CD4-positive, alpha-beta memory T cell (primary cell): ENCODE results near the gene NUB1. TPM values are rescaled to one million over a fixed set of nuclear protein-coding genes. Genes with fewer than 3 reads are reported as not detected.

Experiments used
- CTCF ChIA-PET: fragments of 350-600 bp; sonication (Branson Sonifier 250); formaldehyde crosslinking; loops from one replicate; lab custom pipeline; 2021; ENCODE audit warnings: inconsistent platforms; ENCODE audit not compliant: partially characterized antibody; lab: Charles Lee
- POLR2A ChIA-PET: fragments of 350-600 bp; sonication (Branson Sonifier 250); formaldehyde crosslinking; loops from one replicate; lab custom pipeline; 2021; ENCODE audit not compliant: partially characterized antibody; lab: Charles Lee
- DNase-seq, 5 donors: peaks; one replicate each; pipeline versions ENCODE4 v3.0.0 to v3.0.0-alpha.2; 2020 to 2022; ENCODE audit warnings: mixed read lengths in 1 of 5
- H3K27ac ChIP-seq: one replicate; pipeline ENCODE4 v1.7.0; 2013; ENCODE audit warnings: low read depth, low read length
- H3K27me3 ChIP-seq: 2 replicates; pipeline ENCODE4 v1.7.0; 2013; ENCODE audit warnings: mild to moderate bottlenecking, low read length, moderate library complexity; ENCODE audit not compliant: insufficient read depth
- H3K36me3 ChIP-seq: 2 replicates; pipeline ENCODE4 v1.7.0; 2013; ENCODE audit warnings: mild to moderate bottlenecking, low read length, moderate library complexity; ENCODE audit not compliant: insufficient read depth
- H3K4me1 ChIP-seq: 2 replicates; pipeline ENCODE4 v1.7.0; 2013; ENCODE audit warnings: mild to moderate bottlenecking, low read length, moderate library complexity; ENCODE audit not compliant: insufficient read depth
- H3K4me3 ChIP-seq, 2 donors: one replicate each; pipeline ENCODE4 v1.7.0; 2013; ENCODE audit warnings: low read length in 2 of 2, mild to moderate bottlenecking in 1 of 2
- H3K9me3 ChIP-seq, 2 donors: one replicate each; pipeline ENCODE4 v1.7.0; 2013; ENCODE audit warnings: low read length in 2 of 2, control low read depth in 1 of 2; ENCODE audit not compliant: control insufficient read depth in 1 of 2
- H3K27ac Mint-ChIP-seq, 7 donors: one replicate each; pipeline ENCODE4 v1.8.0; 2020 to 2021; ENCODE audit warnings: mixed read lengths in 7 of 7, mild to moderate bottlenecking in 6 of 7, inconsistent platforms in 3 of 7, moderate library complexity in 3 of 7
- H3K27me3 Mint-ChIP-seq, 2 donors: one replicate each; pipeline ENCODE4 v1.8.0; 2020 to 2021; ENCODE audit warnings: mixed read lengths in 2 of 2
- H3K36me3 Mint-ChIP-seq, 2 donors: one replicate each; pipeline ENCODE4 v1.8.0; 2020 to 2021; ENCODE audit warnings: mixed read lengths in 2 of 2, inconsistent platforms in 1 of 2, mild to moderate bottlenecking in 1 of 2
- H3K4me1 Mint-ChIP-seq, 4 donors: one replicate each; pipeline ENCODE4 v1.8.0; 2020 to 2021; ENCODE audit warnings: mixed read lengths in 4 of 4, mild to moderate bottlenecking in 1 of 4
- H3K4me3 Mint-ChIP-seq, 8 donors: one replicate each; pipeline ENCODE4 v1.8.0; 2020 to 2021; ENCODE audit warnings: mixed read lengths in 8 of 8, mild to moderate bottlenecking in 7 of 8, moderate library complexity in 6 of 8, inconsistent platforms in 3 of 8
- H3K9me3 Mint-ChIP-seq, 8 donors: one replicate each; pipeline ENCODE4 v1.8.0; 2020 to 2021; ENCODE audit warnings: mixed read lengths in 8 of 8, mild to moderate bottlenecking in 5 of 8, inconsistent platforms in 3 of 8, moderate library complexity in 1 of 8
- intact Hi-C: fragments of 100-400 bp; cut with micrococcal nuclease; formaldehyde crosslinking; loops from one replicate; pipeline ENCODE4 v1.15.1; 2023
- polyA plus RNA-seq, 2 donors: library from polyadenylated mRNA; unstranded; fragments of 300-500 nt; fragmentation: Illumina TruSeq; gene quantifications; one replicate each; pipeline ENCODE4 v1.2.3, GENCODE V29; 2021
- total RNA-seq, 2 experiments: library from RNA; stranded (reverse); gene quantifications; one replicate each; pipeline ENCODE4 v1.2.3, GENCODE V29; 2021

The NUB1 gene
- total and polyA plus RNA-seq, 4 experiments from 2014 or later, result 50.1 to 119 (median 96.4) TPM

DNA sequence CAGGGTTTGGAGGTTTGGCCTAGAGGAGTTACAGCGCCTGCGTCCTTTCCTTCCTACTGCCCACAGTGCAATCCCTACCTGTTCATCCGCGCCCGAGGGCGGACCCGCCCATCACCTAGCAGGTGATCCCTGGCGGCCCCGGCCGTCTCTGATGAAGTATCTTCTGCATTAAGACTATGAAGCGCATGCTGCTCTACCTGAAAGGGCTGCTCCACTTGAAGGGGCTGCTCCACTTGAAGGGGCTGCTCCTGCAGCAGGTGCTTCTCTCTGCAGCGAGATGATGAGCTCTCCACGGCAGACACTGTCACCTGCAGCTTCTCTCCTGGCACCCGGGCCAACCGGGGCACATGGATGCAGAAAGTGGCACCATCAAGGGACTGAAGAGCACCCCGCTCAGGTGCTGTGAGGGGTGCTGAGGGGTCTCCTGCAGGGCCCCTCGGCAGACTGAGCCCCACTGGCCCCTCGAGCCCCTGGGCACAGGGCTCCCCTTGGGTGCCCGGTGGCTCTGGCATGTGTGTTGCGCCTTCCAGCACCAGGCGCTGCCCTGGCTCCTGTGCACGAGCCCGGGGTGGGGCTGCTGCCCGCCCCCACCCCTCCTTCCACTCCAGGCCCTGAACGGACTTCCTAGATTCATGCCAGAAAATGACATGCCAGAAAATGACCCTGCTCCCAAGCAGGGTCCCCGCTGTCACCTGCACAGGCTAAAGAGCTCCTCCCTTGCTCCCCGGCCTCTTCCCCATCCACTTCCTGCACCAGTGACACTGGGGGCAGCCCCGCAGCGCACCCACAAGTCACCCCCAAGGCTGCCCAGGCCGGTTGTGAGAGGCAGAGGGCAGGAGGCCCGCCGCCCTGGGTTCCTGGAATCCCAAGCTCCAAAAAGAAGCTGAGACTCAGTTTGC lies 38.8 kb downstream of the NUB1 start:
- Histone ChIP-seq H3K4me3 (no peak overlapping the region), H3K9me3 (no peaks in the 10 kb centered on the region), H3K27me3 (peaks cover 6% of the 10 kb centered on the region), H3K27ac (peak overlapping the region; percentile 60), H3K4me1 (peaks cover 16% of the 10 kb centered on the region), H3K36me3 (peaks cover 23% of the 10 kb centered on the region)
- Mint-ChIP-seq H3K4me1 (peaks cover 7 to 20% (median 11%) of the 10 kb centered on the region in 4 donors), H3K36me3 (peaks cover 33 to 41% of the 10 kb centered on the region in 2 donors), H3K27ac (peak overlapping the region; percentile 52 to 91 (median 82)), H3K9me3 (no peaks in the 10 kb centered on the region), H3K27me3 (peaks cover 2 to 6% of the 10 kb centered on the region in 2 donors), H3K4me3 (peak overlapping the region in 7 of 8 donors; percentile 21 to 80 (median 61))
- intact Hi-C loops, result loop anchor here (5.0 kb wide), 2 partner anchors 52 to 67 kb away; no protein-coding TSS in a partner anchor
- DNase-seq, result no peak
- ChIA-PET CTCF (interaction anchor here (0.6 to 1.6 kb wide), 5 partner anchors 9 to 68 kb away, joined by 3 to 5 read pairs (median 3); no protein-coding TSS in a partner anchor), POLR2A (interaction anchor here (0.7 to 1.2 kb wide), 5 partner anchors 29 to 76 kb away, joined by 3 read pairs; partner anchors contain the start of gene WDR86)

DNA sequence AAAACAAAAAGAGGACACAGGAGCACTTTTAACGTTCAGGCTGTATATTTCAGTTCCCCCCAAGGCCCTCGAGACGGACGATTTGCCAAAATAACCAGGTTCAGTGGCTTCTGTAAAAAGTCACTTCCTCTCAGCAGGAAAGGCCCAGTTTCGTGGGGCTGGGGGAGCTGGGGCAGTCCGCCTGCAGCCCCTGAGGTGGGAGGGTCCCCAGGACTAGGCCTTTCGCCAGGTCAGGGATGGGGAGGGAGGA lies 39.4 kb downstream of the NUB1 start:
- Mint-ChIP-seq H3K9me3 (no peaks in the 10 kb centered on the region), H3K4me3 (peak overlapping the region in 6 of 8 donors; percentile 21 to 80 (median 62)), H3K27ac (peak overlapping the region; percentile 52 to 91 (median 76)), H3K4me1 (peaks cover 6 to 19% (median 11%) of the 10 kb centered on the region in 4 donors), H3K27me3 (peaks cover 2 to 6% of the 10 kb centered on the region in 2 donors), H3K36me3 (peaks cover 31 to 35% of the 10 kb centered on the region in 2 donors)
- H3K4me1 ChIP-seq, result peaks cover 16% of the 10 kb centered on the region
- peak overlapping the region; percentile 60 for H3K27ac ChIP-seq
- peaks cover 6% of the 10 kb centered on the region for H3K27me3 ChIP-seq
- ChIA-PET CTCF (interaction anchor here (0.6 to 1.6 kb wide), 5 partner anchors 9 to 67 kb away, joined by 3 to 5 read pairs (median 3); no protein-coding TSS in a partner anchor), POLR2A (interaction anchor here (0.7 to 1.2 kb wide), 5 partner anchors 29 to 76 kb away, joined by 3 read pairs; partner anchors contain the start of gene WDR86)
- H3K4me3 ChIP-seq, result peak overlapping the region in 1 of 2 donors; percentile 51
- intact Hi-C loops, result loop anchor here (5.0 kb wide), 2 partner anchors 51 to 66 kb away; no protein-coding TSS in a partner anchor
- DNase-seq, result peak in 1 of 5 donors; percentile 7
- no peaks in the 10 kb centered on the region for H3K9me3 ChIP-seq
- H3K36me3 ChIP-seq, result peaks cover 17% of the 10 kb centered on the region

DNA sequence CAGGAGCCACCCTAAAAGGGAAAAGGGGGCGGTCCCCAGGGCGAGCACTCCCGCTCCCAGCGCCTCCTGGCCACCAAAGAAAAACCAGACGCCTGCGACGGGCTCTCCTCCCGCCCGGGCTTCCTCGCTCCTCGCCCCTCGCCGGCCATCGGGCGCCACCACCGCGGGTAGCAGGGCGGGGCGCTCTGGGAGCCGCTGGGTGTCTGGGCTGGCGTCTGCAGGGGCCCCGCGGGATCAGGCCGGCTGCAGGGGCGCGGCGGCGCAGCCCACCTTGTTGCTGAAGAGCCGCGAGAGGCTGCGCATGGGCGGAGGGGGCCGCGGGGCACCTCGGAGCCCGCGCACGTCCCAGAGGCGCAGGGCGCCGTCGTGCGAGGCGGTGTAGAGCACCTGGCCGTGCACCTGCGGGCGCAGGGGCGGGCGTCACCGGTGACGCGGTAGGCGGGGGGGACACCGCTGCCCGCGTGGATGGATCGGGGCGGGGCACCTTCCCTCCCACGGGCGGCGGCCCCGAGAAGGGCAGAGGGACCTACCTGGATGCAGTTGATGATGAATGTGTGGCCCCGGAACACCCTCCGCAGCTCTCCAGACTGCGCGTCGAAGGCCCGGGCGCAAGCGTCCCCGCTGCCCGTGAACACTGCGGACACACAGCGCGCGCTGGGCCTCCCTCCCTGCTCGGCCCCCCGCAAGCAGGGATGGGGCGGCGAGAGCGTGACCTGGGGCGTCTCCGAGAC lies 39.9 kb downstream of the NUB1 start:
- H3K9me3 ChIP-seq, result no peaks in the 10 kb centered on the region
- peak overlapping the region in 1 of 2 donors; percentile 51 for H3K4me3 ChIP-seq
- Mint-ChIP-seq H3K36me3 (peaks cover 30 to 31% of the 10 kb centered on the region in 2 donors), H3K9me3 (no peaks in the 10 kb centered on the region), H3K27ac (peak overlapping the region in 4 of 7 donors; percentile 84 to 96 (median 90)), H3K27me3 (peaks cover 2 to 6% of the 10 kb centered on the region in 2 donors), H3K4me3 (peak overlapping the region in 6 of 8 donors; percentile 10 to 87 (median 80)), H3K4me1 (peaks cover 6 to 19% (median 11%) of the 10 kb centered on the region in 4 donors)
- ChIA-PET CTCF (interaction anchor here (0.7 to 1.6 kb wide), 4 partner anchors 10 to 67 kb away, joined by 3 to 5 read pairs (median 3); no protein-coding TSS in a partner anchor), POLR2A (interaction anchor here (1.0 to 1.2 kb wide), 3 partner anchors 28 to 75 kb away, joined by 3 read pairs; partner anchors contain the start of gene WDR86)
- H3K36me3 ChIP-seq, result peaks cover 12% of the 10 kb centered on the region
- H3K27me3 ChIP-seq, result peaks cover 6% of the 10 kb centered on the region
- H3K4me1 ChIP-seq, result peaks cover 16% of the 10 kb centered on the region
- peak; percentile 70 to 85 (median 81) for DNase-seq
- H3K27ac ChIP-seq, result peak overlapping the region; percentile 60
- intact Hi-C loops, result loop anchor here (5.0 kb wide), 2 partner anchors 51 to 66 kb away; no protein-coding TSS in a partner anchor

DNA sequence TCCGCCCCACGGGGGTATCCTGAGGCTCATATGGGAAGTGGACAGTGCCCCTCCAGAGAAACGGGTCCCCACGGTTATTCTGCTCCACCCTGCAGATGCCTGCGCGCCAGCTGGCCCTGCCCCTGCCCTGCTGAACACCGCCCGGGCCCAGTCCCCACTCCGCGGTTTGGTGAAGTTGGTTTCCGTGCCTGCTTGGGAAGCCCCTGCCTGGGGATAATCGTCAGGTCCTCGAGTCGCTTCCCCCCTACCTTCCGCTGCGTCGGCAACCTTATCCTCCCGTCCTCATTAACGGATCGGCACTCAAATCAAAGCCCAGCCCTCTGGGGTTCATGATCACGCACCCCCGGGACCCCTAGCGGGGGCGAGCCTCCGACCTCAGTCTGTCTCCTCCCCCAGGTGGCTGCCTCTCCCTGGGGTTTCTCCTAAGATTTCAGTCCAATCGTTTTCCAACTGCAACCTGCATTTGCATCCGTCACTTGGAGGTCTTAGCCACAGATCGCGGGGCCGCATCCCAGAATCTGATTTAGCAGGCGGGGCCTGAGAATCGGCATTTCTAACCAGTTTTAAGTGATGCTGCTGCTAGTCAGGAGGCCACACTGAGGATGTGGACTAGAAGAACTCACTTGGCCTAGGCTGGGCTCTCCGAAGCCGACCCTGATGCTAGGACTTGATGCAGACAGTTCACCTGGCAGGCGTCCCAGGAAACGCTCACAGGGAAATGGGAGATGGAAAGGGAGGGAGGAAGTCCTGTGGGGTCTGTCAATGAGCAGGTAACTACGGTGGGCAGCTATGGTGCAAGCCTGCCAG lies 40.7 kb downstream of the NUB1 start:
- Mint-ChIP-seq H3K9me3 (no peaks in the 10 kb centered on the region), H3K36me3 (peaks cover 23 to 25% of the 10 kb centered on the region in 2 donors), H3K27ac (peak overlapping the region; percentile 61 to 97 (median 90)), H3K4me3 (peak overlapping the region; percentile 79 to 87 (median 82)), H3K4me1 (peaks cover 6 to 19% (median 11%) of the 10 kb centered on the region in 4 donors), H3K27me3 (peaks cover 2 to 6% of the 10 kb centered on the region in 2 donors)
- peak; percentile 64 to 83 (median 76) for DNase-seq
- peak overlapping the region; percentile 60 for H3K27ac ChIP-seq
- H3K9me3 ChIP-seq, result no peaks in the 10 kb centered on the region
- peaks cover 5% of the 10 kb centered on the region for H3K36me3 ChIP-seq
- H3K4me3 ChIP-seq, result peak overlapping the region in 1 of 2 donors; percentile 51
- H3K27me3 ChIP-seq, result peaks cover 6% of the 10 kb centered on the region
- peaks cover 16% of the 10 kb centered on the region for H3K4me1 ChIP-seq
- CTCF ChIA-PET, result interaction anchor here (1.2 to 3.8 kb wide), 3 partner anchors 10 to 66 kb away, joined by 3 to 17 read pairs (median 6); no protein-coding TSS in a partner anchor
- POLR2A ChIA-PET, result interaction anchor here (1.3 kb wide), 1 partner anchor 37 kb away, joined by 3 read pairs; no protein-coding TSS in a partner anchor
- intact Hi-C loops, result loop anchor here (5.0 kb wide), 2 partner anchors 50 to 65 kb away; no protein-coding TSS in a partner anchor

DNA sequence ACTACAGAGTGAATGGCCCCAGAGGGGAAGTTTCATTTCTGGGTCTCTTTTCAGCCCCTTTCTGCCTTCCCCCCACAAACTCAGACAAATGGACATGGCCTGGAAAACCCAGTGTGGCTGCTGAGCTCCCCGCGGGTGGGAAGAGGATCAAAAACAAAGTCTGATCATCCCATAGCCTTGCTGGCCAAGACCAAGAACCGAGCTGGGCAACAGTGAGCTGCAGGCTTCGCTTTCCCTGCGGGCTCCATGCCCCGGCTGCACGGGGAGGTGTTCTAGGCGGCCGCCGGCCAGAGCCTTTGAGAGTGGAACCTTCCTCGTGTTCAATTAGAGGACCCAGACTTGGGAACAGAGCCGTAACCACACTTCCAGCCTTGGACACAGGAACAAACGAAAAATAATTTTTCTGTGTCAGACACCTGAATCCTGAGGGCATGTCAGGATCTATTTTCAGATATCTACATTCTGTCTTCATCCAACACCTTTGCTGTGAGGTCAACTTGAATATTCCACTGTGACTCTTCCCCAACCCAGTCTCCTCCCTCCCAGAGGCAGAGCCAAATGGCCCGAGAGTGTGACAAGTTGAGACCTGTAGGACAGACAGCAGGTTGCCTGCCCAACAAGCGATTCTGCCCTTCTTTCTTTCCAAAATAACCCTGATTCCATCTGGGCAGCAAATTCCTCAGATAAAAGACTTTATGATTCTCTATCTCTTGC lies 42.2 kb downstream of the NUB1 start:
- no peaks in the 10 kb centered on the region for H3K9me3 Mint-ChIP-seq
- intact Hi-C loops, result loop anchor here (5.0 kb wide), 2 partner anchors 49 to 64 kb away; no protein-coding TSS in a partner anchor
- ChIA-PET CTCF (interaction anchor here (0.9 to 3.8 kb wide), 4 partner anchors 10 to 65 kb away, joined by 3 to 17 read pairs (median 5); no protein-coding TSS in a partner anchor), POLR2A (interaction anchor here (0.6 to 1.4 kb wide), 5 partner anchors 35 to 177 kb away, joined by 3 to 4 read pairs (median 3); no protein-coding TSS in a partner anchor)
- H3K27me3 Mint-ChIP-seq, result peaks cover 2 to 6% of the 10 kb centered on the region in 2 donors
- H3K36me3 Mint-ChIP-seq, result peaks cover 9 to 11% of the 10 kb centered on the region in 2 donors
- no peak for DNase-seq
- peaks cover 6 to 19% (median 11%) of the 10 kb centered on the region in 4 donors for H3K4me1 Mint-ChIP-seq
- H3K4me3 ChIP-seq, result no peak overlapping the region
- peak overlapping the region; percentile 19 to 94 (median 66) for H3K27ac Mint-ChIP-seq
- H3K4me3 Mint-ChIP-seq, result peak overlapping the region in 2 of 8 donors; percentile 12 to 67
- H3K4me1 ChIP-seq, result peaks cover 16% of the 10 kb centered on the region
- peaks cover 6% of the 10 kb centered on the region for H3K27me3 ChIP-seq
- no peak overlapping the region for H3K27ac ChIP-seq
- no peaks in the 10 kb centered on the region for H3K36me3 ChIP-seq
- H3K9me3 ChIP-seq, result no peaks in the 10 kb centered on the region
